SK-N-SH treated with all-trans-retinoic acid at 6 μM for 48 hours (cell line): ENCODE data around the gene RTL10.

Experiments
- ISL1 ChIP-seq: fragments of 250-450 bp; sonication (Bioruptor Pico); IDR thresholded peaks from 2 replicates; pipeline ENCODE4 v2.1.2; 2022; ENCODE audit warnings: mild to moderate bottlenecking, moderate library complexity
- OSR1 ChIP-seq: fragments of 250-450 bp; sonication (Bioruptor Pico); IDR thresholded peaks from 2 replicates; pipeline ENCODE4 v1.8.0; 2022; ENCODE audit warnings: moderate library complexity, mild to moderate bottlenecking, inconsistent platforms
- PPARA ChIP-seq: fragments of 250-450 bp; sonication (Bioruptor Pico); IDR thresholded peaks from 2 replicates; pipeline ENCODE4 v1.5.0; 2020; ENCODE audit warnings: mild to moderate bottlenecking, borderline replicate concordance
- RARB ChIP-seq: fragments of 250-450 bp; sonication (Bioruptor Pico); IDR thresholded peaks from 2 replicates; pipeline ENCODE4 v1.8.0; 2021; ENCODE audit warnings: mild to moderate bottlenecking, moderate library complexity
- SNAI2 ChIP-seq: fragments of 250-450 bp; sonication (Bioruptor Pico); IDR thresholded peaks from 2 replicates; pipeline ENCODE4 v1.5.0; 2020; ENCODE audit warnings: mild to moderate bottlenecking, moderate library complexity
- TCF4 ChIP-seq: fragments of 250-450 bp; sonication (Bioruptor Pico); IDR thresholded peaks from 2 replicates; pipeline ENCODE4 v1.8.0; 2021; ENCODE audit warnings: mild to moderate bottlenecking, moderate library complexity, borderline replicate concordance
- ZC3H10 ChIP-seq: fragments of 250-450 bp; sonication (Bioruptor Pico); IDR thresholded peaks from 2 replicates; pipeline ENCODE4 v1.5.1; 2021; ENCODE audit warnings: mild to moderate bottlenecking, moderate library complexity
- ZFP30 ChIP-seq: fragments of 450-650 bp; formaldehyde crosslinking; IDR thresholded peaks from 2 replicates; pipeline ENCODE4 v1.5.0; 2022; ENCODE audit warnings: mild to moderate bottlenecking, moderate library complexity
- TF ChIP-seq, protein P1 (sequence below): fragments of 250-450 bp; sonication (Bioruptor Pico); IDR thresholded peaks from 2 replicates; pipeline ENCODE4 v1.8.0; 2020; ENCODE audit warnings: mild to moderate bottlenecking, moderate library complexity, borderline replicate concordance
- TF ChIP-seq, protein P2 (sequence below): fragments of 250-450 bp; sonication (Bioruptor Pico); IDR thresholded peaks from 2 replicates; pipeline ENCODE4 v1.5.0; 2020; ENCODE audit warnings: mild to moderate bottlenecking, moderate library complexity
- TF ChIP-seq, protein P3 (sequence below): fragments of 250-450 bp; sonication (Bioruptor Pico); IDR thresholded peaks from 2 replicates; pipeline ENCODE4 v1.5.1; 2020; ENCODE audit warnings: low read depth, mild to moderate bottlenecking, moderate library complexity

GRCh38 chr22:19843107-19843856, 11.4 kb downstream of the RTL10 start:
- TF ChIP-seq, protein P1, sequence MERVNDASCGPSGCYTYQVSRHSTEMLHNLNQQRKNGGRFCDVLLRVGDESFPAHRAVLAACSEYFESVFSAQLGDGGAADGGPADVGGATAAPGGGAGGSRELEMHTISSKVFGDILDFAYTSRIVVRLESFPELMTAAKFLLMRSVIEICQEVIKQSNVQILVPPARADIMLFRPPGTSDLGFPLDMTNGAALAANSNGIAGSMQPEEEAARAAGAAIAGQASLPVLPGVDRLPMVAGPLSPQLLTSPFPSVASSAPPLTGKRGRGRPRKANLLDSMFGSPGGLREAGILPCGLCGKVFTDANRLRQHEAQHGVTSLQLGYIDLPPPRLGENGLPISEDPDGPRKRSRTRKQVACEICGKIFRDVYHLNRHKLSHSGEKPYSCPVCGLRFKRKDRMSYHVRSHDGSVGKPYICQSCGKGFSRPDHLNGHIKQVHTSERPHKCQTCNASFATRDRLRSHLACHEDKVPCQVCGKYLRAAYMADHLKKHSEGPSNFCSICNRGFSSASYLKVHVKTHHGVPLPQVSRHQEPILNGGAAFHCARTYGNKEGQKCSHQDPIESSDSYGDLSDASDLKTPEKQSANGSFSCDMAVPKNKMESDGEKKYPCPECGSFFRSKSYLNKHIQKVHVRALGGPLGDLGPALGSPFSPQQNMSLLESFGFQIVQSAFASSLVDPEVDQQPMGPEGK (CRISPR knock-in tag), result no peak
- TF ChIP-seq TCF4 (CRISPR knock-in tag) (no peak), ZC3H10 (CRISPR knock-in tag) (no peak), PPARA (CRISPR knock-in tag) (no peak), ISL1 (CRISPR knock-in tag) (no peak), ZFP30 (CRISPR knock-in tag) (no peak), SNAI2 (CRISPR knock-in tag) (no peak), RARB (CRISPR knock-in tag) (no peak), OSR1 (CRISPR knock-in tag) (no peak)
- TF ChIP-seq, protein P2, sequence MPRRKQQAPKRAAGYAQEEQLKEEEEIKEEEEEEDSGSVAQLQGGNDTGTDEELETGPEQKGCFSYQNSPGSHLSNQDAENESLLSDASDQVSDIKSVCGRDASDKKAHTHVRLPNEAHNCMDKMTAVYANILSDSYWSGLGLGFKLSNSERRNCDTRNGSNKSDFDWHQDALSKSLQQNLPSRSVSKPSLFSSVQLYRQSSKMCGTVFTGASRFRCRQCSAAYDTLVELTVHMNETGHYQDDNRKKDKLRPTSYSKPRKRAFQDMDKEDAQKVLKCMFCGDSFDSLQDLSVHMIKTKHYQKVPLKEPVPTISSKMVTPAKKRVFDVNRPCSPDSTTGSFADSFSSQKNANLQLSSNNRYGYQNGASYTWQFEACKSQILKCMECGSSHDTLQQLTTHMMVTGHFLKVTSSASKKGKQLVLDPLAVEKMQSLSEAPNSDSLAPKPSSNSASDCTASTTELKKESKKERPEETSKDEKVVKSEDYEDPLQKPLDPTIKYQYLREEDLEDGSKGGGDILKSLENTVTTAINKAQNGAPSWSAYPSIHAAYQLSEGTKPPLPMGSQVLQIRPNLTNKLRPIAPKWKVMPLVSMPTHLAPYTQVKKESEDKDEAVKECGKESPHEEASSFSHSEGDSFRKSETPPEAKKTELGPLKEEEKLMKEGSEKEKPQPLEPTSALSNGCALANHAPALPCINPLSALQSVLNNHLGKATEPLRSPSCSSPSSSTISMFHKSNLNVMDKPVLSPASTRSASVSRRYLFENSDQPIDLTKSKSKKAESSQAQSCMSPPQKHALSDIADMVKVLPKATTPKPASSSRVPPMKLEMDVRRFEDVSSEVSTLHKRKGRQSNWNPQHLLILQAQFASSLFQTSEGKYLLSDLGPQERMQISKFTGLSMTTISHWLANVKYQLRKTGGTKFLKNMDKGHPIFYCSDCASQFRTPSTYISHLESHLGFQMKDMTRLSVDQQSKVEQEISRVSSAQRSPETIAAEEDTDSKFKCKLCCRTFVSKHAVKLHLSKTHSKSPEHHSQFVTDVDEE (CRISPR knock-in tag), result no peak
- TF ChIP-seq, protein P3, sequence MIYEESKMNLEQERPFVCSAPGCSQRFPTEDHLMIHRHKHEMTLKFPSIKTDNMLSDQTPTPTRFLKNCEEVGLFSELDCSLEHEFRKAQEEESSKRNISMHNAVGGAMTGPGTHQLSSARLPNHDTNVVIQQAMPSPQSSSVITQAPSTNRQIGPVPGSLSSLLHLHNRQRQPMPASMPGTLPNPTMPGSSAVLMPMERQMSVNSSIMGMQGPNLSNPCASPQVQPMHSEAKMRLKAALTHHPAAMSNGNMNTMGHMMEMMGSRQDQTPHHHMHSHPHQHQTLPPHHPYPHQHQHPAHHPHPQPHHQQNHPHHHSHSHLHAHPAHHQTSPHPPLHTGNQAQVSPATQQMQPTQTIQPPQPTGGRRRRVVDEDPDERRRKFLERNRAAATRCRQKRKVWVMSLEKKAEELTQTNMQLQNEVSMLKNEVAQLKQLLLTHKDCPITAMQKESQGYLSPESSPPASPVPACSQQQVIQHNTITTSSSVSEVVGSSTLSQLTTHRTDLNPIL (CRISPR knock-in tag), result no peak
